Lower lobe of right lung (tissue), 2 donors: ENCODE data around the gene WIZ. TPM values are rescaled to one million over a fixed set of nuclear protein-coding genes. Genes with fewer than 3 reads are reported as not detected.
A peak's percentile ranks its signal among the peaks of the same experiment; 100 is the strongest.

ENCODE experiments used
- ATAC-seq, 2 donors: fragments of 200-7000 bp; cut with Tn5 transposase; one replicate each; pipeline ENCODE4 v1.9.1; 2020 to 2022; ENCODE audit warnings: mild to moderate bottlenecking in 2 of 2, moderate library complexity in 2 of 2
- DNase-seq: peaks from one replicate; pipeline ENCODE4 v3.0.0-alpha.2; 2020
- H3K27ac ChIP-seq: fragments of 200-600 bp; one replicate; pipeline ENCODE4 v1.8.0; 2022
- H3K27me3 ChIP-seq: fragments of 200-600 bp; one replicate; pipeline ENCODE4 v1.8.0; 2022; ENCODE audit warnings: low read depth
- H3K36me3 ChIP-seq: fragments of 200-600 bp; one replicate; pipeline ENCODE4 v1.8.0; 2022; ENCODE audit warnings: mild to moderate bottlenecking
- H3K4me1 ChIP-seq: fragments of 200-600 bp; one replicate; pipeline ENCODE4 v1.8.0; 2022
- H3K4me3 ChIP-seq: fragments of 200-600 bp; one replicate; pipeline ENCODE4 v1.8.0; 2022; ENCODE audit warnings: mild to moderate bottlenecking
- H3K9me3 ChIP-seq: fragments of 200-600 bp; one replicate; pipeline ENCODE4 v1.8.0; 2022
- intact Hi-C: fragments of 100-400 bp; cut with DNase I; formaldehyde crosslinking; loops from one replicate; pipeline ENCODE4 v1.11.0; 2022
- total RNA-seq: library from RNA; stranded (reverse); fragmentation: NEBNext Ultra II Directional; extraction: Animal tissue kit (Norgen Biotek cat#: 25700); gene quantifications from one replicate; pipeline ENCODE4 v1.2.1, GENCODE V29; 2021
- TF ChIP-seq, protein P1 (sequence below): fragments of 200-600 bp; IDR thresholded peaks from one replicate; pipeline ENCODE4 v1.8.0; 2022; ENCODE audit warnings: antibody characterized with exemption, mild to moderate bottlenecking
- donor health status: DM: no; HTN: yes; CAD: no; lungs with severe emphysema.

Gene WIZ
- total RNA-seq, 1 donor from 2014 or later, result 25.2 TPM

DNA sequence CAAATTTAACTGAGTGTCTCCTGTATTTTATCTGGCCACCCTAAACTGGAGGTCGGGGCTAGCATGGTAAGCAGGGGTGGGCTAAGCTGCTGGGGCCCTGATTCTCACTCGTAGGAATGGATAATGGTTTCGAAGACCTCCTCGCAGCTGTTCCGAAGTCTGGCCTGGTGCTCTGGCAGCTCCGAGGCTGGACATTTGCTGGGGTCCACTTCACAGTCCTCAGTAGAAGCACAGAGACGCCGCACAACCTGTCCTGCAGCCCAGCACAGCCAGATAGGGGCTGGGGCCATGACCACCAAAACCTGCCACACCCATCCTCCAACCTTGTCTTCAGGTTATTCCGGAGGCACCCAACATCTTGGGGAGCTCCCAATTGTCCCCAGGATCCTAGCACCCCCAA is 6.2 kb upstream of the WIZ start:
- peaks cover 6% of the 10 kb centered on the region for H3K36me3 ChIP-seq
- TF ChIP-seq, protein P1, sequence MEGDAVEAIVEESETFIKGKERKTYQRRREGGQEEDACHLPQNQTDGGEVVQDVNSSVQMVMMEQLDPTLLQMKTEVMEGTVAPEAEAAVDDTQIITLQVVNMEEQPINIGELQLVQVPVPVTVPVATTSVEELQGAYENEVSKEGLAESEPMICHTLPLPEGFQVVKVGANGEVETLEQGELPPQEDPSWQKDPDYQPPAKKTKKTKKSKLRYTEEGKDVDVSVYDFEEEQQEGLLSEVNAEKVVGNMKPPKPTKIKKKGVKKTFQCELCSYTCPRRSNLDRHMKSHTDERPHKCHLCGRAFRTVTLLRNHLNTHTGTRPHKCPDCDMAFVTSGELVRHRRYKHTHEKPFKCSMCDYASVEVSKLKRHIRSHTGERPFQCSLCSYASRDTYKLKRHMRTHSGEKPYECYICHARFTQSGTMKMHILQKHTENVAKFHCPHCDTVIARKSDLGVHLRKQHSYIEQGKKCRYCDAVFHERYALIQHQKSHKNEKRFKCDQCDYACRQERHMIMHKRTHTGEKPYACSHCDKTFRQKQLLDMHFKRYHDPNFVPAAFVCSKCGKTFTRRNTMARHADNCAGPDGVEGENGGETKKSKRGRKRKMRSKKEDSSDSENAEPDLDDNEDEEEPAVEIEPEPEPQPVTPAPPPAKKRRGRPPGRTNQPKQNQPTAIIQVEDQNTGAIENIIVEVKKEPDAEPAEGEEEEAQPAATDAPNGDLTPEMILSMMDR, result no peak
- no peak overlapping the region for H3K27ac ChIP-seq
- intact Hi-C loops, result no loop called here
- no peaks in the 10 kb centered on the region for H3K9me3 ChIP-seq
- DNase-seq (no peak), ATAC-seq (no peak)
- peaks cover 10% of the 10 kb centered on the region for H3K4me1 ChIP-seq
- H3K27me3 ChIP-seq, result peaks cover 34% of the 10 kb centered on the region
- H3K4me3 ChIP-seq, result no peak overlapping the region

DNA sequence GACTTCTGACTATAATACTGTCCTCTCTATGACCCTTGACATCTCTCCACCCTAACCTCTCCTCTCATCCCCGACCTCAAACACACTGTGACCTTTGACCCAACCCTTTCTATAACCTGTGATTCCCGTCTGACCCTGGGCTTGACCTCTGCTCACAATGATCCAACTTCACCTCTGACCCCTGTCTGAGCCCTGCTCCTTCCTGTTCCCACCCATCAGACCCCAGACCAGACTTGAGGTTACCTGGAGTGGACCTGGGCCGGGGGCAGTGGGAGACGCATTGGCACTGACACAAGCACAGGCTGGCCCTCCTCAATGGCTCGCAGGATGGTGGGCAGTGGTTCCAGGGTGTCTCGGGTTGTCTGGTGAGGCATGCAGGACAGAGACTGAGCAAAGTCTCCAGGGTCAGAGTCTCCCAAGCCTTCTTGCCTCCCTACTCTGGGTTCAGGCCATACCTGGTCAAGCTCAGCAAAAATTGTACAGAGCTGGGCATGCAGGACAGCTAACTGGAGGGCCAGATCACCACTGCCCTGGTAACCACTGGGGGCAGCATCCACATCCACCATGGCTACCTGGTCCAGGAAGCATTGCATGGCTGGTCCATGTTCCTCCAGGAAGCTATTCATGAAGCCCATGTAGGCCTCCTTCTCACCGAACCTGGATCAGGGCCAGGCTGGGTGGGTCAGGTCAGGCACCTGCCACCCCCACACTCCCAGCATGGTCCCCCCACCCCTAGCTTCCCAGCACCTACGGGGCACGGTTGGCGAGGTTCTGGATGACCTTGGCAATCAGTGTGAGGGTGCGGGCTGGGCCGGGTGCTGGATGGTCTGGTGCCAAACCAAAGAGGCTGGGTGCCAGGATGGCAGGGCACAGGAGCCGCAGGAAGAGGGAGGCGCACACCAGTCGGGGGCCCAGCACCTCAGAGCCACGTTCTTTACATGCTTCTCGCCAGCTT is 4.4 kb upstream of the WIZ start:
- intact Hi-C loops, result no loop called here
- H3K27me3 ChIP-seq, result peaks cover 34% of the 10 kb centered on the region
- DNase-seq, result no peak

GRCh38 chr19:15453091-15453578 is 3.4 kb upstream of the WIZ start:
- H3K4me1 ChIP-seq, result peaks cover 20% of the 10 kb centered on the region
- H3K27ac ChIP-seq, result peak overlapping the region; percentile 43
- H3K4me3 ChIP-seq, result peak overlapping the region; percentile 54
- peaks cover 34% of the 10 kb centered on the region for H3K27me3 ChIP-seq
- peak; percentile 43 to 44 for ATAC-seq
- no peaks in the 10 kb centered on the region for H3K9me3 ChIP-seq
- DNase-seq, result peak; percentile 59
- H3K36me3 ChIP-seq, result peaks cover 6% of the 10 kb centered on the region
- intact Hi-C loops, result no loop called here
- TF ChIP-seq, protein P1, result peak; percentile 34

More for the DNA sequence above, 4.4 kb upstream of the WIZ start:
- no peak for ATAC-seq
- Histone ChIP-seq H3K27ac (no peak overlapping the region), H3K4me1 (peaks cover 12% of the 10 kb centered on the region), H3K9me3 (no peaks in the 10 kb centered on the region), H3K4me3 (no peak overlapping the region), H3K36me3 (peaks cover 6% of the 10 kb centered on the region)
- TF ChIP-seq, protein P1, result no peak

- Histone ChIP-seq H3K4me1 (peaks cover 20% of the 10 kb centered on the region), H3K27me3 (peaks cover 28% of the 10 kb centered on the region), H3K36me3 (peaks cover 6% of the 10 kb centered on the region), H3K9me3 (no peaks in the 10 kb centered on the region), H3K4me3 (peak overlapping the region; percentile 54), H3K27ac (peak overlapping the region; percentile 43)
- TF ChIP-seq, protein P1, result no peak
- intact Hi-C loops, result no loop called here
- ATAC-seq, result peak; percentile 76 to 79
- DNase-seq, result peak; percentile 91
Observed at GRCh38 chr19:15452111-15453047, 2.6 kb upstream of the WIZ start.

- no peak for ATAC-seq
- H3K27ac ChIP-seq, result peak overlapping the region; percentile 74
- H3K27me3 ChIP-seq, result peaks cover 11% of the 10 kb centered on the region
- intact Hi-C loops, result no loop called here
- no peak for DNase-seq
- peaks cover 20% of the 10 kb centered on the region for H3K4me1 ChIP-seq
- no peak overlapping the region for H3K4me3 ChIP-seq
- TF ChIP-seq, protein P1, result no peak
- peaks cover 6% of the 10 kb centered on the region for H3K36me3 ChIP-seq
- H3K9me3 ChIP-seq, result no peaks in the 10 kb centered on the region
Observed at GRCh38 chr19:15450528-15450890, 753 bp upstream of the WIZ start.
